ENCODE results near the gene LIFR.

- no peak for TF ChIP-seq CTCF (IDR thresholded peaks at IDR 0.05; ENCODE audit: borderline replicate concordance, extremely low read depth, low read length, poor library complexity, severe bottlenecking)
- no peak for TF ChIP-seq EZH2 (IDR thresholded peaks at IDR 0.05; ENCODE audit: borderline replicate concordance, low read depth, low read length, severe bottlenecking)
Observed at GRCh38 chr5:38555354-38556087, 925 bp downstream of the LIFR start.

Data from DND-41 (cell line).